Measurements from ENCODE around the gene RDX. TPM values are rescaled to one million over a fixed set of nuclear protein-coding genes. Genes with fewer than 3 reads are reported as not detected.

RDX gene
- total and polyA plus RNA-seq, 9 donors: 34.8 to 80.5 (median 72.3) TPM

DNA sequence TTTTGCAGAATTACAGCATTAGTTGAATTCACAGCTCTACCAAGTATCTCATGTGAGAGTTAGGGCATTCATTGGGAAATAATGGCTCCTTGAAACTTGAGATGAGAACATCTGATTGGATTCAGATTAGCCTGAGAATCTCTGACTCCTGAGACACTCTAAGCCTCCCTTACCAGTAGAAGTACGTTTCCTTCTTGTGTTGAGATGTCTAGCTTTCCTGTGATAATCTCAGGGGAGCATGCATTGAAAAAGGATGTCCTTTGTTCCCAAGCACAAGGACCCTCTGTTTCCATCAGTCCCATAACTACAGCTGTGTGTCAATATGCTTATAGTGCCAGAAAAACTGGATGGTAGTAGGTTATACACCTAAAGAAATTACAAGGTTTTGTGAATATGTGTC is 35.2 kb upstream of the RDX start:
- Histone ChIP-seq H3K27ac (ENCODE audit: low read length) (no peak overlapping the region), H3K9me3 (replicated peaks; ENCODE audit: control insufficient read depth, low read depth, low read length) (no peaks in the 10 kb centered on the region), H3K36me3 (ENCODE audit: control insufficient read depth, insufficient read depth, low read length) (no peaks in the 10 kb centered on the region), H3K27me3 (ENCODE audit: control insufficient read depth, insufficient read depth, low read length) (no peaks in the 10 kb centered on the region), H3K4me3 (ENCODE audit: low read length) (no peak overlapping the region), H3K4me1 (ENCODE audit: control insufficient read depth, insufficient read depth, low read length) (no peaks in the 10 kb centered on the region)
- no peak for DNase-seq
- no CpG with 5 or more reads among the region's 1 CpG for WGBS (ENCODE audit: insufficient coverage)

- no peaks in the 10 kb centered on the region for H3K4me1 ChIP-seq (ENCODE audit: control insufficient read depth, insufficient read depth, low read length)
- DNase-seq: no peak
Measured at GRCh38 chr11:110329445-110329844, 33.0 kb upstream of the RDX start.

GRCh38 chr11:110327508-110327907 is 31.1 kb upstream of the RDX start:
- Histone ChIP-seq H3K4me1 (ENCODE audit: control insufficient read depth, insufficient read depth, low read length) (no peaks in the 10 kb centered on the region), H3K27ac (ENCODE audit: low read length) (no peak overlapping the region), H3K27me3 (ENCODE audit: control insufficient read depth, insufficient read depth, low read length) (no peaks in the 10 kb centered on the region), H3K4me3 (ENCODE audit: low read length) (no peak overlapping the region), H3K36me3 (ENCODE audit: control insufficient read depth, insufficient read depth, low read length) (no peaks in the 10 kb centered on the region), H3K9me3 (replicated peaks; ENCODE audit: control insufficient read depth, low read depth, low read length) (no peaks in the 10 kb centered on the region)
- no CpG with 5 or more reads among the region's 3 CpGs for WGBS (ENCODE audit: insufficient coverage)
- no peak for DNase-seq

More at GRCh38 chr11:110329445-110329844, 33.0 kb upstream of the RDX start:
- Histone ChIP-seq H3K27me3 (ENCODE audit: control insufficient read depth, insufficient read depth, low read length) (no peaks in the 10 kb centered on the region), H3K9me3 (replicated peaks; ENCODE audit: control insufficient read depth, low read depth, low read length) (no peaks in the 10 kb centered on the region), H3K36me3 (ENCODE audit: control insufficient read depth, insufficient read depth, low read length) (no peaks in the 10 kb centered on the region), H3K27ac (ENCODE audit: low read length) (no peak overlapping the region), H3K4me3 (ENCODE audit: low read length) (no peak overlapping the region)
- WGBS (ENCODE audit: insufficient coverage): no CpG with 5 or more reads among the region's 1 CpG

DNA sequence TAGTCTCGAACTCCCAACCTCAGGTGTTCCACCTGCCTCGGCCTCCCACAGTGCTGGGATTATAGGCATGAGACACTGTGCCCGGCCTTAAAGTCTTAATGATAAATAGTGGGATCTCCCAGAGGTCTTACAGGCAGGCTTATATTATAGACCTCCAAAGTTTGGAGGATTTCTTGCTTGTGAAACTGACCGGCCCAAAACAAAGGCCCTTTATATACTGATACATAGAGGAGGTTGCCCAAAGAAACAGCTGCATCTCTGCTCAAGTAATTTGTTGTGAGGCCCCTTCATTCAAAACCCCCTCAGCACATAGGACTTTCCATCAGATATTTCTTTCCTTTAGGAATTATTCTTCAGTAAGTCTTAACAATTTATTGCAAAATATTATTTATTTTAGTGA is 27.4 kb upstream of the RDX start:
- WGBS (ENCODE audit: insufficient coverage): 50% methylated on average over 2 of the region's 4 CpGs
- no peak overlapping the region for H3K4me3 ChIP-seq (ENCODE audit: low read length)
- H3K4me1 ChIP-seq (ENCODE audit: control insufficient read depth, insufficient read depth, low read length): no peaks in the 10 kb centered on the region
- DNase-seq: peak; percentile 35
- no peak overlapping the region for H3K27ac ChIP-seq (ENCODE audit: low read length)
- no peaks in the 10 kb centered on the region for H3K9me3 ChIP-seq (replicated peaks; ENCODE audit: control insufficient read depth, low read depth, low read length)
- H3K27me3 ChIP-seq (ENCODE audit: control insufficient read depth, insufficient read depth, low read length): no peaks in the 10 kb centered on the region
- no peaks in the 10 kb centered on the region for H3K36me3 ChIP-seq (ENCODE audit: control insufficient read depth, insufficient read depth, low read length)

DNA sequence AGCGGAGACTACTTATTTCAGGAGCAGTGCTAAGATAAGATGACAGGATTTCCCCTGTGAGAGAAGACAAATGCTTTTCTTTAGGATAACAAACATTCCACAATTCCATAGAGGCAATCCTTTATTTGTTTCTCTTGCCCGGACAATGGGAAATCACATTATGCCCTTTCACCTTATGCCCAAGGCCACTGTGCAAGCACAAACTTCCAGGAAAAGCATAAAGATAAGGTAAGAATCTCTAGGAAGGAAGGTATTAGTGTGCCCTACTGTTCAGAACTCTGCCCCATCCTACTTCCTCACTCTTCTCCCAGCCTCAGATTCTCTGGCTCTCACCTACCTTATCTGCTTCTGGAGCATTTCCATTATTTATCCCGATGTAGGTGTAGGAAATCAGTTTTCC is 23.1 kb upstream of the RDX start:
- H3K4me3 ChIP-seq (ENCODE audit: low read length): no peak overlapping the region
- H3K27me3 ChIP-seq (ENCODE audit: control insufficient read depth, insufficient read depth, low read length): no peaks in the 10 kb centered on the region
- no peaks in the 10 kb centered on the region for H3K4me1 ChIP-seq (ENCODE audit: control insufficient read depth, insufficient read depth, low read length)
- WGBS (ENCODE audit: insufficient coverage): no CpG with 5 or more reads among the region's 3 CpGs
- no peak for DNase-seq
- no peaks in the 10 kb centered on the region for H3K36me3 ChIP-seq (ENCODE audit: control insufficient read depth, insufficient read depth, low read length)
- H3K9me3 ChIP-seq (replicated peaks; ENCODE audit: control insufficient read depth, low read depth, low read length): no peaks in the 10 kb centered on the region
- no peak overlapping the region for H3K27ac ChIP-seq (ENCODE audit: low read length)

DNA sequence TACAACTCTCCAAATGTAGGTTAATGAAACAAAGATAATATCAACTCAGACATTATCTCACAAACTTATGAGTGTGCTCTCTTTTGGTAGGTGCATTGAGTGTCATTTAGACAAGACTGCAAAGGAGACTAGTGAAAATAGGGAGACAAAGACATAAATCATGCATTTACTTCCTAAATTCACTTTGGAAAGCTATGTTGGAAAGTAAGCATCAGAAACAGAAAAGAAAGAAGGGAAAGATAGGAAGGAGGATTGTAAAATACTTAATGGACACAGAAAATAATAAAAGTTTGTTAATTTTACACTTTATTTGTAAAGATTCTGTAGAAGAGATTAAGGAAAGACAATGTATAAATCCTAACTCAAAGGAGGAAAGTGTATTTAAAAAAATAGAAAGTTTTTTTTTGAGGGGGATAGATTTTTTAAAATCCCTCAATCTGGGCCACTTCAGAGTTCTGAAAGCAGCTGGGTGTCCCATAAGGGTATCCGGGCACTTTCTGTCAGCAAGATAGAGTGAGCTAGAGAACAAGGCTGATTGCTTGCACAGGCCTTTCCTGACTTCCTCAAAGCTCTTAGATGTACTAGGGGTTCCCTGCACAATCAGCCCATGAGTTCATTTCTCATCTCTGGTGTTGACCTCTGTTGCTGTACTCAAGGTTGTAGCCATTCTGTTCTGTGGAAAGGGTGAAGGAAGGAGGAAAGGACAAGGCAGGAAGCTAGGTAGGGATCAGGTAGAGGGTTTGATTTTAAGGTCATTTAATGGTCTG is 22.4 kb upstream of the RDX start:
- no peaks in the 10 kb centered on the region for H3K4me1 ChIP-seq (ENCODE audit: control insufficient read depth, insufficient read depth, low read length)
- H3K27me3 ChIP-seq (ENCODE audit: control insufficient read depth, insufficient read depth, low read length): no peaks in the 10 kb centered on the region
- no peak overlapping the region for H3K4me3 ChIP-seq (ENCODE audit: low read length)
- no peaks in the 10 kb centered on the region for H3K9me3 ChIP-seq (replicated peaks; ENCODE audit: control insufficient read depth, low read depth, low read length)
- no CpG with 5 or more reads among the region's 1 CpG for WGBS (ENCODE audit: insufficient coverage)
- no peak for DNase-seq
- H3K36me3 ChIP-seq (ENCODE audit: control insufficient read depth, insufficient read depth, low read length): no peaks in the 10 kb centered on the region
- H3K27ac ChIP-seq (ENCODE audit: low read length): no peak overlapping the region

DNA sequence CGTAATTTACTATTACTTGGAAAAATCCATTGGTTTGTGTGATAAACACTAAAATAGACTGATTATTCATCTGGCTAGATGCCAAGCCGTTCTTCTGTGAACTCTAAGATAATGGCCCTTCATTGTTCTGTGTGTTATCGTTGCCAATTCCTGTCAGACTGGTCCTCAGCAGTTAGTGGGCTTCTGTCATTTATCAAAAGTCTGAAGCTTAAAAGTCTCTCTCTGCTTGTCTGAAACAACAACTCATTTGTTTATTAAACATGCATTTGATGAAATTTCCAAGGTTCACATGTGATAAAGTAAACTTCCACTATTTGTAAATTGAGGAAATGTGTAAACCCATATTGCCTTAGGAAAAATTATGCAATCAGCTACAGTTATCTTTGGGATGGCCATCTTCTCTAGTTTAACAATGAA is 21.1 kb upstream of the RDX start:
- WGBS (ENCODE audit: insufficient coverage): 35% methylated on average over 2 of the region's 3 CpGs
- peak; percentile 38 for DNase-seq
- no peaks in the 10 kb centered on the region for H3K27me3 ChIP-seq (ENCODE audit: control insufficient read depth, insufficient read depth, low read length)
- no peaks in the 10 kb centered on the region for H3K4me1 ChIP-seq (ENCODE audit: control insufficient read depth, insufficient read depth, low read length)
- no peak overlapping the region for H3K27ac ChIP-seq (ENCODE audit: low read length)
- H3K9me3 ChIP-seq (replicated peaks; ENCODE audit: control insufficient read depth, low read depth, low read length): no peaks in the 10 kb centered on the region
- no peaks in the 10 kb centered on the region for H3K36me3 ChIP-seq (ENCODE audit: control insufficient read depth, insufficient read depth, low read length)
- no peak overlapping the region for H3K4me3 ChIP-seq (ENCODE audit: low read length)

DNA sequence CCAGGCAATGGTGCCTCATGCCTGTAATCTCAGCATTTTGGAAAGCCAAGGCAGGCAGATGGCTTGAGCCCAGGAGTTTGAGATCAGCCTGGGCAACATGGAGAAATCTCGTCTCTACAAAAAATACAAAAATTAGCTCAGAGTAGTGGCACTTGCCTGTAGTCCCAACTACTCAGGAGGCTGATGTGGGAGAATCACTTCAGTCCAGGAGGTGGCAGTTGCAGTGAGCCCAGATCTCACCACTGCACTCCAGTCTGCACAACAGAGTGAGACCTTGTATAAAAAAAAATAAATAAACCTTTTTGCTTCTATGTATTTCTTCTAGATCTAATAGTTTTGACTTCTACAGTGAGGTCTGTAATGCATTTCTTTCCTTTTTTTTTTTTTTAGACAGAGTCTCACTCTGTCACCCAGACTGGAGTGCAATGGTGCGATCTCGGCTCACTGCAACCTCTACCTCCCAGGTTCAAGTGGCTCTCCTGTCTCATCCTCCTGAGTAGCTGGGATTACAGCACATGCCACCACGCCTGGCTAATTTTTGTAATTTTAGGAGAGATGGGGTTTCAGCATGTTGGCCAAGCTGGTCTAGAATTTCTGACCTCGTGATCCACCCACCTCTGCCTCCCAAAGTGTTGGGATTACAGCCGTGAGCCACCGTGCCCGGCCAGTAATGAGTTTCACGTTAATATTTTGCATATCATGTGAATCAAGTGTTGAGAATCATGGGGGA is 18.1 kb upstream of the RDX start:
- Histone ChIP-seq H3K27ac (ENCODE audit: low read length) (no peak overlapping the region), H3K4me1 (ENCODE audit: control insufficient read depth, insufficient read depth, low read length) (no peaks in the 10 kb centered on the region), H3K36me3 (ENCODE audit: control insufficient read depth, insufficient read depth, low read length) (no peaks in the 10 kb centered on the region), H3K27me3 (ENCODE audit: control insufficient read depth, insufficient read depth, low read length) (no peaks in the 10 kb centered on the region), H3K9me3 (replicated peaks; ENCODE audit: control insufficient read depth, low read depth, low read length) (no peaks in the 10 kb centered on the region), H3K4me3 (ENCODE audit: low read length) (no peak overlapping the region)
- DNase-seq: no peak
- no CpG with 5 or more reads among the region's 9 CpGs for WGBS (ENCODE audit: insufficient coverage)

- Histone ChIP-seq H3K9me3 (replicated peaks; ENCODE audit: control insufficient read depth, low read depth, low read length) (no peaks in the 10 kb centered on the region), H3K4me1 (ENCODE audit: control insufficient read depth, insufficient read depth, low read length) (no peaks in the 10 kb centered on the region), H3K36me3 (ENCODE audit: control insufficient read depth, insufficient read depth, low read length) (no peaks in the 10 kb centered on the region), H3K27me3 (ENCODE audit: control insufficient read depth, insufficient read depth, low read length) (no peaks in the 10 kb centered on the region), H3K4me3 (ENCODE audit: low read length) (no peak overlapping the region), H3K27ac (ENCODE audit: low read length) (no peak overlapping the region)
- no peak for DNase-seq
Measured at GRCh38 chr11:110312670-110313069, 16.3 kb upstream of the RDX start.

DNA sequence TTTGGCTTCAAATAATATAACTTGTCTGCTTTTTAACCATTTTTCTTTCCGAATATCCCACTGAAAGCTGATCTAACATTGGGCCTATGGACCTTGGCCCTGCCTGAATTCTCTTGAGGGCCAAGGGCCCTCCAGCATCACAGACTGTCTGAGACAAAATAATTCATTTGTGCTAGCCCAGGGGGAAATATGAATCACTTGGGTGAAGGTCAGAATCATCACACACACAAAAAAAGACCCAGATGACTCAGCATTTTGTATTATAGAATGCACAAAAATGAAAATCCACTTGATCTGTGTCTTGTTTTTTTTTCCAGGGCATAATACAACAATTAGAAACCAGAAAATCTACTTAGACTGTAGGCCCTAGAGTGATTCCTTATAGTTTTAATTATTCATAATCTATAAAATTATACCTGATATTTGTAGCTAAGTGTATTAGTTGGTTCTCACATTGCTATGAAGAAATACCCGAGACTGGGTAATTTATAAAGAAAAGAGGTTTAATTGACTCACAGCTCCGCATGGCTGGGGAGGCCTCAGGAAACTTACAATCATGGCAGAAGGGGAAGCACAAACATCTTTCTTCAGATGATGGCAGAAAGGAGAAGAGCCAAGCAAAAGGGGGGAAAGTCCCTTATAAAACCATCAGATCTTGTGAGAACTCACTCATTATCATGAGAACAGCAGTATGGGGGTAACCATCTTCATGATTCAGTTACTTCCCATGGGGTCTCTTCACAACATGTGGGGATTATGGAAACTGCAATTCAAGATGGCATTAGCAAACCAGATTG is 15.6 kb upstream of the RDX start:
- no CpG with 5 or more reads among the region's 3 CpGs for WGBS (ENCODE audit: insufficient coverage)
- Histone ChIP-seq H3K4me3 (ENCODE audit: low read length) (no peak overlapping the region), H3K9me3 (replicated peaks; ENCODE audit: control insufficient read depth, low read depth, low read length) (no peaks in the 10 kb centered on the region), H3K27me3 (ENCODE audit: control insufficient read depth, insufficient read depth, low read length) (no peaks in the 10 kb centered on the region), H3K36me3 (ENCODE audit: control insufficient read depth, insufficient read depth, low read length) (no peaks in the 10 kb centered on the region), H3K4me1 (ENCODE audit: control insufficient read depth, insufficient read depth, low read length) (no peaks in the 10 kb centered on the region), H3K27ac (ENCODE audit: low read length) (no peak overlapping the region)
- DNase-seq: no peak
